GM18951 (cell line): Measurements from ENCODE around the gene NUP93.

Experiments
- POLR2A ChIP-seq: IDR thresholded peaks from 4 replicates; pipeline ENCODE4 v1.6.1; 2011; ENCODE audit warnings: mild to moderate bottlenecking; ENCODE audit not compliant: insufficient read length, insufficient read depth; ENCODE audit errors: extremely low read depth
- in situ Hi-C: fragments of 300-500 bp; cut with MboI; formaldehyde crosslinking; loops from one replicate; pipeline ENCODE4 v1.12.0; 2022; ENCODE audit warnings: low sequenced_read_pairs, mixed read lengths, inconsistent platforms; ENCODE audit not compliant: unreplicated experiment

The NUP93 gene

GRCh38 chr16:56851671-56852400, 121.9 kb downstream of the NUP93 start:
- in situ Hi-C loops: no loop called here
- TF ChIP-seq POLR2A: no peak

GRCh38 chr16:56852401-56852730, 122.4 kb downstream of the NUP93 start:
- in situ Hi-C loops: no loop called here
- no peak for TF ChIP-seq POLR2A

- no peak for TF ChIP-seq POLR2A
- in situ Hi-C loops: no loop called here
These were observed 123.0 kb downstream of the NUP93 start for GRCh38 chr16:56852968-56853367.

GRCh38 chr16:56855201-56855600, 125.3 kb downstream of the NUP93 start:
- TF ChIP-seq POLR2A: no peak
- in situ Hi-C loops: no loop called here

GRCh38 chr16:56855946-56856345, 126.0 kb downstream of the NUP93 start:
- in situ Hi-C loops: no loop called here
- TF ChIP-seq POLR2A: no peak

GRCh38 chr16:56856876-56857447, 127.0 kb downstream of the NUP93 start:
- in situ Hi-C loops: no loop called here
- TF ChIP-seq POLR2A: no peak

GRCh38 chr16:56858374-56858773, 128.4 kb downstream of the NUP93 start:
- TF ChIP-seq POLR2A: no peak
- in situ Hi-C loops: no loop called here

GRCh38 chr16:56859636-56860035, 129.7 kb downstream of the NUP93 start:
- TF ChIP-seq POLR2A: no peak
- in situ Hi-C loops: no loop called here

GRCh38 chr16:56860226-56861020, 130.5 kb downstream of the NUP93 start:
- TF ChIP-seq POLR2A: no peak
- in situ Hi-C loops: no loop called here

GRCh38 chr16:56861092-56861610, 131.2 kb downstream of the NUP93 start:
- in situ Hi-C loops: no loop called here
- TF ChIP-seq POLR2A: no peak

GRCh38 chr16:56861756-56862155, 131.8 kb downstream of the NUP93 start:
- TF ChIP-seq POLR2A: no peak
- in situ Hi-C loops: no loop called here

- in situ Hi-C loops: no loop called here
These were observed 132.8 kb downstream of the NUP93 start for GRCh38 chr16:56862776-56863175.

GRCh38 chr16:56864960-56865359, 135.0 kb downstream of the NUP93 start, which contains the start of gene SLC12A3:
SLC12A3 (plus strand) TSS chr16:56865207; CDS start chr16:56865236, 29 bp downstream.
- no peak for TF ChIP-seq POLR2A
- in situ Hi-C loops: loop anchor here (5.0 kb wide), 1 partner anchor 87 kb away; no protein-coding TSS in a partner anchor

More at GRCh38 chr16:56862776-56863175, 132.8 kb downstream of the NUP93 start:
- TF ChIP-seq POLR2A: no peak
